T-helper 22 cell (primary cell): ENCODE data around the gene NKRF.
A peak's percentile ranks its signal among the peaks of the same experiment; 100 is the strongest.
"Not testable (repeated sequence)": the region's sequence is repeated elsewhere in the genome, so short reads cannot be mapped to it uniquely, and the experiment has no call there.

Experiments
- DNase-seq: peaks from one replicate; pipeline ENCODE4 v3.0.0-alpha.2; 2020; ENCODE audit warnings: low read depth

Gene NKRF

GRCh38 chrX:119606280-119607017, at the start of gene NKRF:
Gene NKRF (minus strand): TSS chrX:119606424.
- DNase-seq = peak; percentile 84

- peak; percentile 72 for DNase-seq
Measured at GRCh38 chrX:119655125-119655524, 48.9 kb upstream of the NKRF start.

- DNase-seq = peak; percentile 53
Measured at GRCh38 chrX:119654112-119654531, 47.9 kb upstream of the NKRF start.

GRCh38 chrX:119648421-119648775, 42.2 kb upstream of the NKRF start:
- DNase-seq = no peak

- peak; percentile 67 for DNase-seq
Measured at GRCh38 chrX:119647552-119648420, 41.6 kb upstream of the NKRF start.

- no peak for DNase-seq
Measured at GRCh38 chrX:119647089-119647488, 40.9 kb upstream of the NKRF start.

DNA sequence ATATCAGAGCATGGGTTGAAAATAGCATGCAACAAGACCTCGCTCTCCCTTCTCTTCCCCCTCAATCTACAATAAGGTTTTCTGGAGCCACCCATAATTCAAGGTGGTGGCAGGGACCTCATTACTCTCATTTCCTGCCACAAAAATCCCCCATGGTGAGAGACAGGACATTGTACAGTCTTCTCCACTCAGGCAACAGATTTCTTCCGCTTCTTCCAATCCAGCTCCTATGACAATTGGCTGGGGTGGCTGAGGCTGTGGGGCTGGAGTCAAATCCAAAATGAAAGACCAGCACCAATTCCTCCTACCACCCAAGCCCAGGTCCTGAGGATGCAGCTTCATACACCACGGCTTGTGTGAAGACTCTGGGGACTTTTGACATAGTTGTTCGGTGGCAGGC, 40.3 kb upstream of the NKRF start:
- DNase-seq = no peak

GRCh38 chrX:119643696-119644095, 37.5 kb upstream of the NKRF start:
- DNase-seq = no peak

GRCh38 chrX:119640731-119641170, 34.5 kb upstream of the NKRF start:
- DNase-seq = no peak

DNA sequence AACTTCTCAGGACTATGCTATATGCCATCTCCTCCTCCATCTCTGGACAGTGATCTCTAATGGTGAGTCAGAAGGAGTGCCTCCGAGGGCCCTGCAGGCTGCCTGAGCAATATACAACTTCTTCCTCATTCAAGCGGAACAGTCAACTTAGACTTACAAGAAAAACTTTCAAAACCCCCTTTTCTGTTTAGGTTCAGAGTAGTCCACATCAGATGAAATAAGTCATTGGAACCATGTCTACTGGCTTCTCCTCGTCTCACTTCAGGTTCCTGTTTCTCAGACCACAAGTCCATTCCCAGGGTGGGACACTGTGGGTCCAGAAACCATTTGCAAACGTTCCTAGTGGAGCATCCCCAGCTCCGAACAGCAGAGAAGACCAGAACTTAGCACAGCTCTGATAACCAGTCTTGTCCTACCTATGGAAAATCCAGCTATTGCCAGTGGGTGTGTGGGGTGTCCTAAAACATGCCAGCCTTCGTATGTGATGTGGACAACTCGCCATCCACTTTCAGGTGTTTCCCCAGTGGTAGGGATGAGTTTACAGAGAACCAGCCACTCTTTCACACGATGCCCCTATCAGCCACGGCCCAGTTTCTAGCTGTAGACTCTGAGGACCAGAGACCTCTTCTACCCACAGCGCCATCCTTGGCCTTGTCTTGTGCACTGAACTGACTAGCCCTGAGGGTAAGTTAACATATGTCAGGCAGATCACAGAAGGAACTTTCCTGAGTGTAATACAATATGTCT, 32.7 kb upstream of the NKRF start:
- DNase-seq = no peak

GRCh38 chrX:119637421-119637820, 31.2 kb upstream of the NKRF start:
- DNase-seq = not testable (repeated sequence)

- DNase-seq = no peak
Measured at GRCh38 chrX:119636419-119636818, 30.2 kb upstream of the NKRF start.

DNA sequence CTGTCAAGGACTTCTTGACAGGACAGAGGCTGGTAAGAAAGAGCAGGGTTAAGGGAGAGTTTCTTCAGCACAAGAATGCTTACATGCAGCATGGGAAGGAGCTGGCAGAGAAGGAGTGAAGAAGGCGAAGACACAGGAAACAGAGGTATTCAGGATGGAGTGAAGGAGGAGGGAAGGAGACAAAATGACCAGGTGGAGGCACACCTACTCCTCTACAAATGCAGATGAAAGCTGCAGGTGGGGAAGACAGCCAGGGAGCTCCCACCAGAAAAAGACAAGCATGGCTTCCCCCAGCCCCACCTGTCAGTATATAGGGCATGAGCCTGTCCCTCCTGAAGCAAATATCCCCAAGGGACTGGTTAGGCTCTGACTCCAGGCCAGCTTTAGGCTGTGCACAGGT, 29.6 kb upstream of the NKRF start:
- DNase-seq = no peak

DNA sequence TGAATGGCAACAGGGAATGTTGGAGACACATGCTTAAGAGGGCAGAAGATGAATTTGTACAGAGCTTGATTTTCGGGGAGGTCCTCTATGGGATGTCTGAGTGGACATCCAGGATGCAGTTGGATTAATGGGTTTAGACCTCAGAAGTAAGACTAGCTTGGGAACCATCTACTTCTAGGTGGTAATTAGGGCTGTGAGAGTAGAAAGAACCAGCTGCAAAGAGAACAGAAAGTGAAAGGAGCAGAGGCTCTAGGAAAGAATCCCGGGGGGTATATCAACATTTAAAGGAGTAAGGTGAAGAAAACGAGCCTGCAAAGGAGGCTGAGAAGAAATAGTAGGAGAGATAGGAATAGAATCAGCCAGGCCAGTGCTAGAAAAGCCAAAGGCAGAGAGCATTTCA, 29.0 kb upstream of the NKRF start:
- no peak for DNase-seq

DNA sequence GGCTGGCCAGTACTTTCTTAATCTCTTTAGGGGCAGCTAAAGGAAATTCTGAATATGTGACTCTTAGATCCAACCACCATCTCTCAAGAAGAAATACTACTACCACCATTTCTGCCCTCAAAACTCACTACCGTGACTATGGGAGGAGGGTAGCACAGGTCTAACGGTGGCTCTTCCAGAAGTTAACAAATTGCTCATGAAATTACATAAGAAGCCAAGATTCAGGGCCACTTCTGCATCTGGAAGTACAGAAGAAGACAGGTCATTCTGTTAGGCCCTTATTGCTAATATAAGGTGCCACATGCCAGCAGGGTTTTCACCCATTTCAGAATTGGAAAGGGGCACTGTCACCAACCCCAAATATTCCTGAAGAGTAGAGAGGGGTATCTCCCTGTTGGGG, 19.6 kb upstream of the NKRF start:
- no peak for DNase-seq

GRCh38 chrX:119624951-119625668, 18.9 kb upstream of the NKRF start:
- DNase-seq = no peak

- no peak for DNase-seq
Measured at GRCh38 chrX:119624417-119624816, 18.2 kb upstream of the NKRF start.

DNA sequence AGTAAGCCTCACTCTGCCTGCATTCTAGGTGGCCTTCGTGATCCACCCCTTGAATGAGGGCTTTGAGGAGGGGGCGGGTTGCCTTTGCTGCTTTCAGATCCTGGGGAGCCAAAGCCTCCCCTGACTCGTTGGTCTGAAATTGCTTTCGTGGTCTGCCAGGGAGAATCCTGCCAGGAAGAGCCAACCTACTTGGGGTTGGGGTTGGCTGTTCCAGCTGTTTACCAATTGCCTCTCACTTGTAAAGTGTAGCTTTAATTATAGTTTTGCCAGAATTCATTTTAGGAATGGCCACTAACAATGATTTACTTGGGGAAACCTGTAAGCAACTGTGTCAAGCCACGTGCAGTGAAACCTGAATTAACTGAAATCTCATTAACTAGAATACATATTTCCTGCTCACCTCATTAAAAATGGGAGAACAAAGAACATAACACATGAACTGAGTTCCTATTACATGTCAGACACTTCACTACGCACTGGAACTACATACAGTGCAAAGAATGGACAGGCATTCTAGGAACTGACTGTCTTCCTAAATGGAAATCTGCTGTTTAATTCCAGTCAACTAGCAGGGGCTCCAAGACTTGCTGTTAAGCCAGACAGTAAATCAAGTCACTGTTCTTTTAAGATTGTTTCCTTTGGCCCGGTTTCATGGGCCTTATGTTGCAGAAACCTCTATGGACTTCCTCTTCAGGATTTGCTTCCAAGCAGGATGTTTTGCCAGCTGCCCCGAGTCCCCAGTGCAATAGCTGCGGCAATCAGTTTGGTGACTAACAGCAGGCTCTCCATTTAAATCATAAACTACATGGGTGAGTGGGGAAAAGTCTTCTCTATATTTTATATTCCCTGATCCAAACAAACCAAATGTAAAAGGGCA, 16.4 kb upstream of the NKRF start:
- DNase-seq = no peak

DNA sequence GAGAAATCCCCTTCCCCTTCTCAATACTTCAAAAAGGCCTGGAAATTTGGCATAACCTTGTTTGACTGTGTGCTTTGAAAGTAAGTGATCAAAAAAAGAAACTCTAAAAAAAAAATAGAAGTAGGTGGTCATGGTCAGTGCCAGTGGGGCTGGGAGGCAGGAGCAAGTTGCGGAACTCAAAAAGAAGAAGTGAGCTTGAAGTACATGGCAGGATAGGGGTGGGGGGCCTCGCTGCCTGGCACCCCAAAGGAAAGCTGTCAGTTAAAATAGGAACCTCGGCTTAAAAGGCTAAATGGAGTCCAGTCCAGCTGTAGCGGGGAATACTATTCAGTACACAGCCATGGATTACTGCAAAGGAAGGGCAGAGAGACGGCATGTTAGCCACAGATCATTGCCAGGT, 12.2 kb upstream of the NKRF start:
- DNase-seq = no peak

GRCh38 chrX:119617517-119618164, 11.4 kb upstream of the NKRF start:
- no peak for DNase-seq
